A549 (cell line): ENCODE results near the gene CCDC85A. TPM values are rescaled to one million over a fixed set of nuclear protein-coding genes. Genes with fewer than 3 reads are reported as not detected.

ENCODE experiments used
- ATAC-seq, 2 experiments: fragments of 200-7000 bp in 1 of 2; fragments of >200 bp in 1 of 2; cut with Nextera tagmentation in 1 of 2; cut with Tn5 transposase in 1 of 2; 3 replicates each; pipeline versions ENCODE4 v1.8.0 to v1.9.1; 2018 to 2020; ENCODE audit warnings: mild to moderate bottlenecking in 1 of 2, moderate library complexity in 1 of 2
- CTCF ChIA-PET: fragments of 300-600 bp; sonication (Branson Sonifier 250); formaldehyde crosslinking; extraction: SDS; loops from one replicate; lab custom pipeline; 2021; ENCODE audit warnings: antibody characterized with exemption, inconsistent platforms; lab: Yijun Ruan, JAX
- POLR2A ChIA-PET: fragments of 350-600 bp; formaldehyde crosslinking; extraction: SDS; loops from one replicate; lab custom pipeline; 2021; ENCODE audit warnings: antibody characterized with exemption, inconsistent platforms; lab: Yijun Ruan, JAX
- DNase-seq, 2 experiments: peaks; one replicate each; pipeline versions ENCODE4 v3.0.0 to v3.0.0-alpha.2; 2011 to 2016; ENCODE audit warnings: low read depth in 1 of 2, low spot score in 1 of 2
- FAIRE-seq: peaks from 2 replicates; lab custom pipeline; 2011; peaks lifted over from hg19 to GRCh38; lab: Jason Lieb, UNC
- H3K27ac ChIP-seq, 2 experiments: fragments of >200 bp; sonication (Bioruptor Twin); formaldehyde crosslinking; 3 replicates each; pipeline ENCODE4 v1.5.1; 2016 to 2017
- H3K4me1 ChIP-seq: fragments of >200 bp; sonication (Bioruptor Twin); formaldehyde crosslinking; 3 replicates; pipeline ENCODE4 v1.6.1; 2016
- H3K4me2 ChIP-seq: fragments of >200 bp; sonication (Bioruptor Twin); formaldehyde crosslinking; 3 replicates; pipeline ENCODE4 v1.6.1; 2016
- H3K4me3 ChIP-seq: fragments of >200 bp; sonication (Bioruptor Twin); formaldehyde crosslinking; 3 replicates; pipeline ENCODE4 v1.5.1; 2016
- H3K9me3 ChIP-seq: fragments of >200 bp; sonication (Bioruptor Twin); formaldehyde crosslinking; 3 replicates; pipeline ENCODE4 v1.6.1; 2016
- BCL3 ChIP-seq: fragments of >200 bp; sonication (Bioruptor Twin); formaldehyde crosslinking; IDR thresholded peaks from 3 replicates; pipeline ENCODE4 v1.6.1; 2016
- BHLHE40 ChIP-seq: IDR thresholded peaks from 2 replicates; pipeline ENCODE4 v1.6.1; 2012; ENCODE audit warnings: low read depth, low read length, inconsistent platforms
- CBX2 ChIP-seq: fragments of 200-600 bp; sonication (generic); IDR thresholded peaks from 2 replicates; pipeline ENCODE4 v1.6.1; 2016; ENCODE audit warnings: low read depth, mild to moderate bottlenecking, borderline replicate concordance
- CEBPB ChIP-seq, 2 experiments: fragments of >200 bp in 1 of 2; sonication (Bioruptor Twin) in 1 of 2; formaldehyde crosslinking in 1 of 2; IDR thresholded peaks; 2 replicates each; pipeline ENCODE4 v1.6.1; 2012 to 2016
- E2F6 ChIP-seq: IDR thresholded peaks from 2 replicates; pipeline ENCODE4 v1.6.1; 2012; ENCODE audit warnings: low read depth, borderline replicate concordance
- EHF ChIP-seq: fragments of 250-450 bp; sonication (Bioruptor Pico); IDR thresholded peaks from 2 replicates; pipeline ENCODE4 v1.5.0; 2020; ENCODE audit warnings: mild to moderate bottlenecking
- EHMT2 ChIP-seq: fragments of 200-600 bp; sonication (generic); IDR thresholded peaks from 2 replicates; pipeline ENCODE4 v1.6.1; 2016; ENCODE audit warnings: antibody characterized with exemption, low read depth, mild to moderate bottlenecking, moderate library complexity
- EP300 ChIP-seq, 2 experiments: fragments of >200 bp; sonication (Bioruptor Twin); formaldehyde crosslinking; IDR thresholded peaks; 2 replicates in 1 of 2; 3 replicates in 1 of 2; pipeline ENCODE4 v1.6.1; 2016 to 2017
- ESRRA ChIP-seq: fragments of 150-350 bp; IDR thresholded peaks from 2 replicates; pipeline ENCODE4 v1.6.1; 2014; ENCODE audit warnings: mild to moderate bottlenecking, low read length, borderline replicate concordance
- HEYL ChIP-seq: fragments of 250-450 bp; sonication (Bioruptor Pico); IDR thresholded peaks from 2 replicates; pipeline ENCODE4 v1.8.0; 2021; ENCODE audit warnings: mild to moderate bottlenecking, moderate library complexity
- HMGXB4 ChIP-seq: fragments of 250-450 bp; sonication (Bioruptor Pico); IDR thresholded peaks from 2 replicates; pipeline ENCODE4 v1.5.0; 2021; ENCODE audit warnings: mild to moderate bottlenecking, moderate library complexity, borderline replicate concordance
- HOXA7 ChIP-seq: fragments of 250-450 bp; sonication (Bioruptor Pico); IDR thresholded peaks from 2 replicates; pipeline ENCODE4 v1.5.0; 2020; ENCODE audit warnings: mild to moderate bottlenecking, moderate library complexity
- HOXB13 ChIP-seq: fragments of 250-450 bp; sonication (Bioruptor Pico); IDR thresholded peaks from 2 replicates; pipeline ENCODE4 v1.5.0; 2020; ENCODE audit warnings: low read depth, mild to moderate bottlenecking, moderate library complexity
- HOXB5 ChIP-seq: fragments of 250-450 bp; sonication (Bioruptor Pico); IDR thresholded peaks from 2 replicates; pipeline ENCODE4 v1.5.0; 2020; ENCODE audit warnings: mild to moderate bottlenecking, moderate library complexity
- KDM1A ChIP-seq: fragments of 200-600 bp; sonication (generic); IDR thresholded peaks from 2 replicates; pipeline ENCODE4 v1.6.1; 2016; ENCODE audit warnings: low read depth, mild to moderate bottlenecking
- KDM5A ChIP-seq: fragments of 200-600 bp; sonication (generic); IDR thresholded peaks from 2 replicates; pipeline ENCODE4 v1.6.1; 2016; ENCODE audit warnings: antibody characterized with exemption, mild to moderate bottlenecking
- MAFK ChIP-seq: fragments of 450-650 bp; IDR thresholded peaks from 2 replicates; pipeline ENCODE4 v1.6.1; 2014; ENCODE audit not compliant: partially characterized antibody
- POLR2AphosphoS2 ChIP-seq: conservative IDR thresholded peaks from 2 replicates; pipeline ENCODE4 v1.6.1; 2012; ENCODE audit warnings: low read length, improper control_type of control experiment, inconsistent platforms
- RFX5 ChIP-seq: fragments of 450-650 bp; IDR thresholded peaks from 2 replicates; pipeline ENCODE4 v1.7.1; 2014; ENCODE audit warnings: antibody characterized with exemption, mild to moderate bottlenecking, moderate library complexity
- TP53 ChIP-seq: fragments of 250-450 bp; sonication (Bioruptor Pico); IDR thresholded peaks from 2 replicates; pipeline ENCODE4 v1.5.0; 2021; ENCODE audit warnings: mild to moderate bottlenecking, moderate library complexity
- ZSCAN20 ChIP-seq: fragments of 250-450 bp; sonication (Bioruptor Pico); IDR thresholded peaks from 2 replicates; pipeline ENCODE4 v1.8.0; 2022; ENCODE audit warnings: mild to moderate bottlenecking, moderate library complexity
- WGBS: methylation state at CpG from one replicate; pipeline ENCODE4 v1.1.6; 2017; ENCODE audit errors: missing lambda C conversion rate; 5-methylcytosine and 5-hydroxymethylcytosine counted together
- polyA plus RNA-seq, 4 experiments: library from polyadenylated mRNA; depleted of rRNA in 3 of 4; stranded (reverse); fragments of >200 nt; fragmentation: RNase III in 1 of 4; extraction: RNeasy Plus Mini Kit Qiagen cat#74134 plus additional on column Dnase treatment in 1 of 4; gene quantifications; 2 replicates in 3 of 4; 3 replicates in 1 of 4; pipeline ENCODE4 v1.2.3, GENCODE V29; 2011 to 2017

CCDC85A gene
- polyA plus RNA-seq, 2 of the 4 experiments (the other 2 are of a cell fraction), result 0.05 to 0.30 TPM

- TF ChIP-seq ZSCAN20 (CRISPR knock-in tag), result no peak
- TF ChIP-seq KDM5A, result no peak
- TF ChIP-seq CEBPB (IDR thresholded peaks at IDR 0.05), result no peak
- TF ChIP-seq EHF (CRISPR knock-in tag), result no peak
- TF ChIP-seq HEYL, result no peak
- no peak for TF ChIP-seq BCL3
- no peak for TF ChIP-seq HOXA7 (CRISPR knock-in tag)
- no peak for TF ChIP-seq HOXB5 (CRISPR knock-in tag)
- no peak for TF ChIP-seq HMGXB4 (CRISPR knock-in tag)
- no peak for TF ChIP-seq RFX5
- TF ChIP-seq POLR2AphosphoS2, result no peak
- TF ChIP-seq ESRRA, result no peak
- no peak for TF ChIP-seq EP300 (IDR thresholded peaks at IDR 0.05)
- TF ChIP-seq HOXB13 (CRISPR knock-in tag), result no peak
- TF ChIP-seq BHLHE40, result no peak
- TF ChIP-seq EHMT2, result no peak
- TF ChIP-seq E2F6, result no peak
- TF ChIP-seq, all 56 proteins: peak for 0
- no peak overlapping the region for H3K4me2 ChIP-seq
Measured at GRCh38 chr2:56338232-56338631, 154.4 kb downstream of the CCDC85A start.

GRCh38 chr2:56344771-56345170, 161.0 kb downstream of the CCDC85A start:
- ChIA-PET CTCF (no interaction called here), POLR2A (no interaction called here)
- no peak overlapping the region for H3K4me3 ChIP-seq
- no peaks in the 10 kb centered on the region for H3K4me1 ChIP-seq
- no peak overlapping the region for H3K4me2 ChIP-seq
- peak; percentile 43 for FAIRE-seq
- DNase-seq, result no peak
- no peak for ATAC-seq
- H3K9me3 ChIP-seq, result no peaks in the 10 kb centered on the region
- TF ChIP-seq MAFK (peak; percentile 73), HEYL (no peak), TP53 (CRISPR knock-in tag) (no peak), KDM1A (no peak)
- 30% methylated on average over 1 of the region's 1 CpG for WGBS
- H3K27ac ChIP-seq, result no peak overlapping the region

More at GRCh38 chr2:56338232-56338631, 154.4 kb downstream of the CCDC85A start:
- Histone ChIP-seq H3K9me3 (no peaks in the 10 kb centered on the region), H3K4me1 (no peaks in the 10 kb centered on the region), H3K4me3 (no peak overlapping the region), H3K27ac (no peak overlapping the region)
- POLR2A ChIA-PET, result no interaction called here
- no peak for ATAC-seq
- no peak for FAIRE-seq
- no peak for DNase-seq
- 56% methylated on average over 2 of the region's 2 CpGs for WGBS
- CTCF ChIA-PET, result interaction anchor here (1.6 to 2.1 kb wide), 2 partner anchors 9 to 28 kb away, joined by 4 to 5 read pairs; no protein-coding TSS in a partner anchor

GRCh38 chr2:56347881-56348280, 164.1 kb downstream of the CCDC85A start:
- H3K9me3 ChIP-seq, result no peaks in the 10 kb centered on the region
- H3K4me3 ChIP-seq, result no peak overlapping the region
- 31% methylated on average over 4 of the region's 4 CpGs for WGBS
- no peak overlapping the region for H3K27ac ChIP-seq
- H3K4me1 ChIP-seq, result no peaks in the 10 kb centered on the region
- DNase-seq (no peak), ATAC-seq (no peak), FAIRE-seq (no peak)
- CTCF ChIA-PET, result no interaction called here
- TF ChIP-seq MAFK, result peak; percentile 79
- TF ChIP-seq CBX2, result no peak
- POLR2A ChIA-PET, result no interaction called here
- no peak overlapping the region for H3K4me2 ChIP-seq
